A549 (cell line): ENCODE data around the gene GPR37L1. TPM values are rescaled to one million over a fixed set of nuclear protein-coding genes. Genes with fewer than 3 reads are reported as not detected.
"Not testable (repeated sequence)": the region's sequence is repeated elsewhere in the genome, so short reads cannot be mapped to it uniquely, and the experiment has no call there.

Experiments
- ATAC-seq, 2 experiments: fragments of 200-7000 bp in 1 of 2; fragments of >200 bp in 1 of 2; cut with Nextera tagmentation in 1 of 2; cut with Tn5 transposase in 1 of 2; 3 replicates each; pipeline versions ENCODE4 v1.8.0 to v1.9.1; 2018 to 2020; ENCODE audit warnings: mild to moderate bottlenecking in 1 of 2, moderate library complexity in 1 of 2
- CTCF ChIA-PET: fragments of 300-600 bp; sonication (Branson Sonifier 250); formaldehyde crosslinking; extraction: SDS; loops from one replicate; lab custom pipeline; 2021; ENCODE audit warnings: antibody characterized with exemption, inconsistent platforms; lab: Yijun Ruan, JAX
- POLR2A ChIA-PET: fragments of 350-600 bp; formaldehyde crosslinking; extraction: SDS; loops from one replicate; lab custom pipeline; 2021; ENCODE audit warnings: antibody characterized with exemption, inconsistent platforms; lab: Yijun Ruan, JAX
- DNase-seq, 2 experiments: peaks; one replicate each; pipeline versions ENCODE4 v3.0.0 to v3.0.0-alpha.2; 2011 to 2016; ENCODE audit warnings: low read depth in 1 of 2, low spot score in 1 of 2
- FAIRE-seq: peaks from 2 replicates; lab custom pipeline; 2011; peaks lifted over from hg19 to GRCh38; lab: Jason Lieb, UNC
- H3K27ac ChIP-seq, 2 experiments: fragments of >200 bp; sonication (Bioruptor Twin); formaldehyde crosslinking; 3 replicates each; pipeline ENCODE4 v1.5.1; 2016 to 2017
- H3K4me1 ChIP-seq: fragments of >200 bp; sonication (Bioruptor Twin); formaldehyde crosslinking; 3 replicates; pipeline ENCODE4 v1.6.1; 2016
- H3K4me2 ChIP-seq: fragments of >200 bp; sonication (Bioruptor Twin); formaldehyde crosslinking; 3 replicates; pipeline ENCODE4 v1.6.1; 2016
- H3K4me3 ChIP-seq: fragments of >200 bp; sonication (Bioruptor Twin); formaldehyde crosslinking; 3 replicates; pipeline ENCODE4 v1.5.1; 2016
- H3K9me3 ChIP-seq: fragments of >200 bp; sonication (Bioruptor Twin); formaldehyde crosslinking; 3 replicates; pipeline ENCODE4 v1.6.1; 2016
- CBX8 ChIP-seq: fragments of 200-600 bp; sonication (generic); IDR thresholded peaks from 2 replicates; pipeline ENCODE4 v1.6.1; 2016
- CEBPB ChIP-seq, 2 experiments: fragments of >200 bp in 1 of 2; sonication (Bioruptor Twin) in 1 of 2; formaldehyde crosslinking in 1 of 2; IDR thresholded peaks; 2 replicates each; pipeline ENCODE4 v1.6.1; 2012 to 2016
- CHD2 ChIP-seq: fragments of 150-350 bp; IDR thresholded peaks from 2 replicates; pipeline ENCODE4 v1.6.1; 2014; ENCODE audit warnings: low read length; ENCODE audit not compliant: partially characterized antibody
- HMGXB4 ChIP-seq: fragments of 250-450 bp; sonication (Bioruptor Pico); IDR thresholded peaks from 2 replicates; pipeline ENCODE4 v1.5.0; 2021; ENCODE audit warnings: mild to moderate bottlenecking, moderate library complexity, borderline replicate concordance
- HOXB13 ChIP-seq: fragments of 250-450 bp; sonication (Bioruptor Pico); IDR thresholded peaks from 2 replicates; pipeline ENCODE4 v1.5.0; 2020; ENCODE audit warnings: low read depth, mild to moderate bottlenecking, moderate library complexity
- HOXB5 ChIP-seq: fragments of 250-450 bp; sonication (Bioruptor Pico); IDR thresholded peaks from 2 replicates; pipeline ENCODE4 v1.5.0; 2020; ENCODE audit warnings: mild to moderate bottlenecking, moderate library complexity
- KDM5A ChIP-seq: fragments of 200-600 bp; sonication (generic); IDR thresholded peaks from 2 replicates; pipeline ENCODE4 v1.6.1; 2016; ENCODE audit warnings: antibody characterized with exemption, mild to moderate bottlenecking
- MAZ ChIP-seq: fragments of 150-350 bp; IDR thresholded peaks from 2 replicates; pipeline ENCODE4 v1.6.1; 2014; ENCODE audit warnings: antibody characterized with exemption, low read depth, low read length, borderline replicate concordance
- NR3C1 ChIP-seq: fragments of >200 bp; sonication (Bioruptor Twin); formaldehyde crosslinking; IDR thresholded peaks from 3 replicates; pipeline ENCODE4 v1.6.1; 2017
- POLR2A ChIP-seq: IDR thresholded peaks from 2 replicates; pipeline ENCODE4 v1.6.1; 2012; ENCODE audit warnings: mild to moderate bottlenecking, low read length
- RAD21 ChIP-seq, 2 experiments: fragments of >200 bp in 1 of 2; sonication (Bioruptor Twin) in 1 of 2; formaldehyde crosslinking in 1 of 2; IDR thresholded peaks in 1 of 2; conservative IDR thresholded peaks in 1 of 2; 2 replicates in 1 of 2; 3 replicates in 1 of 2; pipeline ENCODE4 v1.6.1; 2012 to 2018; ENCODE audit warnings: inconsistent platforms in 1 of 2
- RARB ChIP-seq: fragments of 250-450 bp; sonication (Bioruptor Pico); IDR thresholded peaks from 2 replicates; pipeline ENCODE4 v1.8.0; 2021; ENCODE audit warnings: mild to moderate bottlenecking, moderate library complexity
- RCOR1 ChIP-seq: fragments of 150-350 bp; IDR thresholded peaks from 2 replicates; pipeline ENCODE4 v1.6.1; 2014; ENCODE audit warnings: antibody characterized with exemption, low read length, low read depth
- RNF2 ChIP-seq: fragments of 200-600 bp; sonication (generic); IDR thresholded peaks from 2 replicates; pipeline ENCODE4 v1.6.1; 2016; ENCODE audit warnings: low read depth, mild to moderate bottlenecking, antibody characterized with exemption, moderate library complexity, borderline replicate concordance
- SREBF2 ChIP-seq: fragments of 450-650 bp; IDR thresholded peaks from 2 replicates; pipeline ENCODE4 v1.6.1; 2014; ENCODE audit warnings: mild to moderate bottlenecking, moderate library complexity
- ZFP36 ChIP-seq: fragments of 450-650 bp; IDR thresholded peaks from 2 replicates; pipeline ENCODE4 v1.6.1; 2014; ENCODE audit warnings: borderline replicate concordance; ENCODE audit not compliant: partially characterized antibody
- WGBS: methylation state at CpG from one replicate; pipeline ENCODE4 v1.1.6; 2017; ENCODE audit errors: missing lambda C conversion rate; 5-methylcytosine and 5-hydroxymethylcytosine counted together
- polyA plus RNA-seq, 4 experiments: library from polyadenylated mRNA; depleted of rRNA in 3 of 4; stranded (reverse); fragments of >200 nt; fragmentation: RNase III in 1 of 4; extraction: RNeasy Plus Mini Kit Qiagen cat#74134 plus additional on column Dnase treatment in 1 of 4; gene quantifications; 2 replicates in 3 of 4; 3 replicates in 1 of 4; pipeline ENCODE4 v1.2.3, GENCODE V29; 2011 to 2017
- TF ChIP-seq, protein P1 (sequence below): IDR thresholded peaks from 2 replicates; pipeline ENCODE4 v1.6.1; 2012; ENCODE audit warnings: low read depth, borderline replicate concordance
- TF ChIP-seq, protein P2 (sequence below): fragments of >200 bp; sonication (Bioruptor Twin); formaldehyde crosslinking; IDR thresholded peaks from 3 replicates; pipeline ENCODE4 v1.5.1; 2016

GPR37L1 gene
- polyA plus RNA-seq, 2 of the 4 experiments (the other 2 are of a cell fraction): 0.08 to 0.13 TPM

GRCh38 chr1:202165942-202166843 lies 43.5 kb downstream of the GPR37L1 start:
- WGBS: 72% methylated on average over 9 of the region's 9 CpGs
- no peak overlapping the region for H3K4me2 ChIP-seq
- peaks cover 8% of the 10 kb centered on the region; the same call in 2 of the 3 replicates for H3K4me1 ChIP-seq
- no peak for ATAC-seq
- no peak overlapping the region for H3K27ac ChIP-seq
- TF ChIP-seq KDM5A (no peak), HOXB13 (CRISPR knock-in tag) (no peak), CHD2 (no peak), HMGXB4 (CRISPR knock-in tag) (no peak), CEBPB (IDR thresholded peaks at IDR 0.05) (no peak), POLR2A (no peak), HOXB5 (CRISPR knock-in tag) (no peak), ZFP36 (no peak), CBX8 (no peak), RNF2 (no peak), RAD21 (conservative IDR thresholded peaks at IDR 0.05 in 1 of 2, IDR thresholded peaks at IDR 0.05 in 1 of 2) (no peak), SREBF2 (no peak), RARB (CRISPR knock-in tag) (no peak), NR3C1 (no peak), MAZ (no peak), RCOR1 (no peak)
- TF ChIP-seq, protein P1, sequence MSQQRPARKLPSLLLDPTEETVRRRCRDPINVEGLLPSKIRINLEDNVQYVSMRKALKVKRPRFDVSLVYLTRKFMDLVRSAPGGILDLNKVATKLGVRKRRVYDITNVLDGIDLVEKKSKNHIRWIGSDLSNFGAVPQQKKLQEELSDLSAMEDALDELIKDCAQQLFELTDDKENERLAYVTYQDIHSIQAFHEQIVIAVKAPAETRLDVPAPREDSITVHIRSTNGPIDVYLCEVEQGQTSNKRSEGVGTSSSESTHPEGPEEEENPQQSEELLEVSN: no peak
- TF ChIP-seq, protein P2, sequence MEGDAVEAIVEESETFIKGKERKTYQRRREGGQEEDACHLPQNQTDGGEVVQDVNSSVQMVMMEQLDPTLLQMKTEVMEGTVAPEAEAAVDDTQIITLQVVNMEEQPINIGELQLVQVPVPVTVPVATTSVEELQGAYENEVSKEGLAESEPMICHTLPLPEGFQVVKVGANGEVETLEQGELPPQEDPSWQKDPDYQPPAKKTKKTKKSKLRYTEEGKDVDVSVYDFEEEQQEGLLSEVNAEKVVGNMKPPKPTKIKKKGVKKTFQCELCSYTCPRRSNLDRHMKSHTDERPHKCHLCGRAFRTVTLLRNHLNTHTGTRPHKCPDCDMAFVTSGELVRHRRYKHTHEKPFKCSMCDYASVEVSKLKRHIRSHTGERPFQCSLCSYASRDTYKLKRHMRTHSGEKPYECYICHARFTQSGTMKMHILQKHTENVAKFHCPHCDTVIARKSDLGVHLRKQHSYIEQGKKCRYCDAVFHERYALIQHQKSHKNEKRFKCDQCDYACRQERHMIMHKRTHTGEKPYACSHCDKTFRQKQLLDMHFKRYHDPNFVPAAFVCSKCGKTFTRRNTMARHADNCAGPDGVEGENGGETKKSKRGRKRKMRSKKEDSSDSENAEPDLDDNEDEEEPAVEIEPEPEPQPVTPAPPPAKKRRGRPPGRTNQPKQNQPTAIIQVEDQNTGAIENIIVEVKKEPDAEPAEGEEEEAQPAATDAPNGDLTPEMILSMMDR: no peak
- TF ChIP-seq, all 56 proteins: peak for 0
- no peaks in the 10 kb centered on the region for H3K9me3 ChIP-seq
- ChIA-PET POLR2A (interaction anchor here (0.6 kb wide), 1 partner anchor 10 kb away, joined by 3 read pairs; no protein-coding TSS in a partner anchor), CTCF (interaction anchor here (0.6 to 3.0 kb wide), 9 partner anchors 10 to 150 kb away, joined by 3 to 9 read pairs (median 3); no protein-coding TSS in a partner anchor)
- no peak overlapping the region for H3K4me3 ChIP-seq
- DNase-seq (no peak), FAIRE-seq (no peak)

- H3K4me3 ChIP-seq, ATAC-seq, FAIRE-seq, H3K9me3 ChIP-seq, H3K4me1 ChIP-seq, H3K4me2 ChIP-seq, POLR2A ChIA-PET, DNase-seq, H3K27ac ChIP-seq: not testable (repeated sequence)
- CTCF ChIA-PET: interaction anchor here (0.8 to 3.0 kb wide), 6 partner anchors 11 to 149 kb away, joined by 3 to 9 read pairs (median 6); no protein-coding TSS in a partner anchor
- WGBS: 87% methylated on average over 13 of the region's 13 CpGs
Measured at GRCh38 chr1:202167054-202167453, 44.3 kb downstream of the GPR37L1 start.
